ENCODE results near the gene ZNF341. TPM values are rescaled to one million over a fixed set of nuclear protein-coding genes. Genes with fewer than 3 reads are reported as not detected.

Gene ZNF341
- total RNA-seq, 2 experiments from 2014 or later: 2.1 to 2.7 TPM

DNA sequence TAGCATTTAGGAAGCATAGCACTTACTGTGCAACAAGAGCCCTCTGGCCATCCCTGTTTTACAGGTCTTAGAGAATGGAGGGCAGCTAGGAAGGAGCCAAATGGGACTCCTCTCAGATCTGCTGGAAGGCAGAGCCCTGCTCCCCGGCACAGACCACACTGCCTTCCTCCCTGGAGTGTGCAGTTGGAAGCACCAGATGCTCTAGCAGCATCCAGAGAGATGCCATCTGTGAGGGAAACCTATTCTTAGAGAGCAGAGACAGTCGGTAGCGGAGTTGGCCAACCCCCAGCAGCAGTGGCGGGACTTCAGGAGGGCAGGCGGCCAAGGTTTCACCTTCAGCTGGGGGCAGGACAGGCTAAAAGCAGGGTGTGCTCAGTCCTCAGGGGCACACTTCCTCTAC is 28.9 kb upstream of the ZNF341 start:
- no peaks in the 10 kb centered on the region for H3K4me1 ChIP-seq (ENCODE audit: insufficient read depth, low read length)
- ChIA-PET CTCF (no interaction called here), POLR2A (no interaction called here)
- TF ChIP-seq, protein P1, sequence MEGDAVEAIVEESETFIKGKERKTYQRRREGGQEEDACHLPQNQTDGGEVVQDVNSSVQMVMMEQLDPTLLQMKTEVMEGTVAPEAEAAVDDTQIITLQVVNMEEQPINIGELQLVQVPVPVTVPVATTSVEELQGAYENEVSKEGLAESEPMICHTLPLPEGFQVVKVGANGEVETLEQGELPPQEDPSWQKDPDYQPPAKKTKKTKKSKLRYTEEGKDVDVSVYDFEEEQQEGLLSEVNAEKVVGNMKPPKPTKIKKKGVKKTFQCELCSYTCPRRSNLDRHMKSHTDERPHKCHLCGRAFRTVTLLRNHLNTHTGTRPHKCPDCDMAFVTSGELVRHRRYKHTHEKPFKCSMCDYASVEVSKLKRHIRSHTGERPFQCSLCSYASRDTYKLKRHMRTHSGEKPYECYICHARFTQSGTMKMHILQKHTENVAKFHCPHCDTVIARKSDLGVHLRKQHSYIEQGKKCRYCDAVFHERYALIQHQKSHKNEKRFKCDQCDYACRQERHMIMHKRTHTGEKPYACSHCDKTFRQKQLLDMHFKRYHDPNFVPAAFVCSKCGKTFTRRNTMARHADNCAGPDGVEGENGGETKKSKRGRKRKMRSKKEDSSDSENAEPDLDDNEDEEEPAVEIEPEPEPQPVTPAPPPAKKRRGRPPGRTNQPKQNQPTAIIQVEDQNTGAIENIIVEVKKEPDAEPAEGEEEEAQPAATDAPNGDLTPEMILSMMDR (IDR thresholded peaks at IDR 0.05): no peak
- Mint-ChIP-seq H3K9me3 (no peaks in the 10 kb centered on the region), H3K27me3 (no peaks in the 10 kb centered on the region), H3K4me3 (no peak overlapping the region), H3K36me3 (ENCODE audit: low read depth) (peaks cover 22% of the 10 kb centered on the region), H3K27ac (no peak overlapping the region), H3K4me1 (ENCODE audit: low read depth) (no peaks in the 10 kb centered on the region)
- no peak for DNase-seq
- intact Hi-C loops (cut with DNase I, micrococcal nuclease): no loop called here
- H3K4me3 ChIP-seq (ENCODE audit: low read length): no peak overlapping the region
- peaks cover 0 to 20% of the 10 kb centered on the region in 2 experiments for H3K9me3 ChIP-seq (ENCODE audit: control insufficient read depth in 1 of 2, insufficient read depth in 1 of 2, low read length in 2 of 2)
- H3K27me3 ChIP-seq (ENCODE audit: control insufficient read depth in 1 of 2, insufficient read depth in 2 of 2, low read length in 2 of 2): no peaks in the 10 kb centered on the region
- peaks cover 18% of the 10 kb centered on the region for H3K36me3 ChIP-seq (ENCODE audit: insufficient read depth, low read length)
- no peak overlapping the region for H3K27ac ChIP-seq (ENCODE audit: low read depth in 1 of 2, low read length in 2 of 2)
- ATAC-seq (ENCODE audit: poor library complexity): no peak

GRCh38 chr20:33703498-33704137 is 28.2 kb upstream of the ZNF341 start:
- Histone ChIP-seq H3K36me3 (ENCODE audit: insufficient read depth, low read length) (peaks cover 18% of the 10 kb centered on the region), H3K4me3 (ENCODE audit: low read length) (no peak overlapping the region), H3K27ac (ENCODE audit: low read depth in 1 of 2, low read length in 2 of 2) (no peak overlapping the region), H3K9me3 (ENCODE audit: control insufficient read depth in 1 of 2, insufficient read depth in 1 of 2, low read length in 2 of 2) (peaks cover 0 to 13% of the 10 kb centered on the region in 2 experiments), H3K27me3 (ENCODE audit: control insufficient read depth in 1 of 2, insufficient read depth in 2 of 2, low read length in 2 of 2) (no peaks in the 10 kb centered on the region), H3K4me1 (ENCODE audit: insufficient read depth, low read length) (no peaks in the 10 kb centered on the region)
- Mint-ChIP-seq H3K36me3 (ENCODE audit: low read depth) (peaks cover 22% of the 10 kb centered on the region), H3K4me1 (ENCODE audit: low read depth) (no peaks in the 10 kb centered on the region), H3K27ac (no peak overlapping the region), H3K4me3 (no peak overlapping the region), H3K9me3 (no peaks in the 10 kb centered on the region), H3K27me3 (no peaks in the 10 kb centered on the region)
- CTCF ChIA-PET: no interaction called here
- DNase-seq (no peak), ATAC-seq (ENCODE audit: poor library complexity) (no peak)
- intact Hi-C loops (cut with DNase I, micrococcal nuclease): no loop called here
- TF ChIP-seq, protein P1 (IDR thresholded peaks at IDR 0.05): no peak
- POLR2A ChIA-PET: no interaction called here

DNA sequence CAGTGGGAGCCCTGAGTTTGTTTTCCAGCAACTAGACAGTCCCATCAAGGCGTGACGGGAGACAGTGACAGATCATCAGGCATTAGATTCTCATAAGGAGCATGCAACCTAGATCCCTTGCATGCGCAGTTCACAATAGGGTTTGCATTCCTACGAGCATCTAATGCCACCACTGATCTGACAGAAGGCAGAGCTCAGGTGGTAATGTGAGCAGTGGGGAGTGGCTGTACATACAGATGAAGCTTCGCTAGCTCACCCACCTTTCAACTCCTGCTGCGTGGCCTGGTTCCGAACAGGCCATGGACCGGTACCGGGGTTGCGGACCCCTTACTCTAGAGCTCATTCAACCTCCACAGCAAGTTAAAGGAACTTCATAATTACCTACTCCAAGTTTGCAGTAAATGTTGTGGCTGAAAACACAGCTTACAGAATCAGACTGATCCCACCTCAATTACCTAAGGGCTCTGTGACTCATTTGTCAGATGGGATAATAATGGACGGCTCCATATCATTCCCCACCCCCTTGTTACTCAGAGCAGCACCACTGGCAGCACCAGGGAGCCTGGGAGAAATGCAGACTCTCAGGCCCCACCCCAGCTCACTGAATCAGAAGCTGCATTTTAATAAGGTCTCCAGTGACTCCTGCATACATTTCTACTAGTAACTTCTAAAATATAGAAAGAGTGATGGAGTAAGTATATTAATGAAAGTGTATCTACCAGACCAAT is 27.4 kb upstream of the ZNF341 start:
- ChIA-PET CTCF (no interaction called here), POLR2A (no interaction called here)
- ATAC-seq (ENCODE audit: poor library complexity) (no peak), DNase-seq (no peak)
- H3K27ac ChIP-seq (ENCODE audit: low read depth in 1 of 2, low read length in 2 of 2): no peak overlapping the region
- Mint-ChIP-seq H3K4me3 (no peak overlapping the region), H3K27ac (no peak overlapping the region), H3K27me3 (no peaks in the 10 kb centered on the region), H3K36me3 (ENCODE audit: low read depth) (peaks cover 22% of the 10 kb centered on the region), H3K4me1 (ENCODE audit: low read depth) (no peaks in the 10 kb centered on the region), H3K9me3 (no peaks in the 10 kb centered on the region)
- H3K27me3 ChIP-seq (ENCODE audit: control insufficient read depth in 1 of 2, insufficient read depth in 2 of 2, low read length in 2 of 2): no peaks in the 10 kb centered on the region
- no peak overlapping the region for H3K4me3 ChIP-seq (ENCODE audit: low read length)
- H3K36me3 ChIP-seq (ENCODE audit: insufficient read depth, low read length): peaks cover 18% of the 10 kb centered on the region
- intact Hi-C loops (cut with DNase I, micrococcal nuclease): no loop called here
- H3K9me3 ChIP-seq (ENCODE audit: control insufficient read depth in 1 of 2, insufficient read depth in 1 of 2, low read length in 2 of 2): peaks cover 0 to 8% of the 10 kb centered on the region in 2 experiments
- TF ChIP-seq, protein P1 (IDR thresholded peaks at IDR 0.05): no peak
- H3K4me1 ChIP-seq (ENCODE audit: insufficient read depth, low read length): no peaks in the 10 kb centered on the region
